ENCODE measurements around the gene LRRC26. TPM values are rescaled to one million over a fixed set of nuclear protein-coding genes. Genes with fewer than 3 reads are reported as not detected.
"Not testable (repeated sequence)": the region's sequence is repeated elsewhere in the genome, so short reads cannot be mapped to it uniquely, and the experiment has no call there.

The LRRC26 gene
- total RNA-seq, 2 donors from 2014 or later = not detected

- no peak for DNase-seq (ENCODE audit: low spot score)
- intact Hi-C loops (cut with DNase I) = no loop called here
These were observed 42.3 kb downstream of the LRRC26 start for GRCh38 chr9:137127301-137128157.

DNA sequence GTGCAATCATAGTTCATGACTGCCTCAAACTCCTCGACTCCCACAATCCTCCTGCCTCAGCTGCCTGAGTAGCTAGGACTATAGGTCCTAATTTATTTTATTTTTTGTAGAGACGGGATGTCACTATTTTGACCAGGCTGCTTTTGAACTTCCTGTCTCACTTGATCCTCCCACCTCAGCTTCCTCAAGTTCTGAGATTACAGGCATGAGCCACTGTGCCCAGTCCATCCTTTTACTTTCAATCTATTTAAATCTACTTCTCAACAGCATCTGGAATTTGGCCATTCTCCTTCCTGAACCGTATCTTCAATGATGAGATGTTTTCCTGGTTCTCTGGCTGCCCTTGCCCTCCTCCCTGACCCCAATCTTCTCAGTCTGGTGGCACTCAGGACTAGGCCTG, 43.1 kb downstream of the LRRC26 start:
- intact Hi-C loops (cut with DNase I) = no loop called here
- DNase-seq (ENCODE audit: low spot score) = no peak

- DNase-seq (ENCODE audit: low spot score); intact Hi-C loops (cut with DNase I): not testable (repeated sequence)
These were observed 45.8 kb downstream of the LRRC26 start for GRCh38 chr9:137123952-137124462.

- no peak for DNase-seq (ENCODE audit: low spot score)
- intact Hi-C loops (cut with DNase I) = no loop called here
These were observed 46.4 kb downstream of the LRRC26 start for GRCh38 chr9:137123468-137123837.

DNA sequence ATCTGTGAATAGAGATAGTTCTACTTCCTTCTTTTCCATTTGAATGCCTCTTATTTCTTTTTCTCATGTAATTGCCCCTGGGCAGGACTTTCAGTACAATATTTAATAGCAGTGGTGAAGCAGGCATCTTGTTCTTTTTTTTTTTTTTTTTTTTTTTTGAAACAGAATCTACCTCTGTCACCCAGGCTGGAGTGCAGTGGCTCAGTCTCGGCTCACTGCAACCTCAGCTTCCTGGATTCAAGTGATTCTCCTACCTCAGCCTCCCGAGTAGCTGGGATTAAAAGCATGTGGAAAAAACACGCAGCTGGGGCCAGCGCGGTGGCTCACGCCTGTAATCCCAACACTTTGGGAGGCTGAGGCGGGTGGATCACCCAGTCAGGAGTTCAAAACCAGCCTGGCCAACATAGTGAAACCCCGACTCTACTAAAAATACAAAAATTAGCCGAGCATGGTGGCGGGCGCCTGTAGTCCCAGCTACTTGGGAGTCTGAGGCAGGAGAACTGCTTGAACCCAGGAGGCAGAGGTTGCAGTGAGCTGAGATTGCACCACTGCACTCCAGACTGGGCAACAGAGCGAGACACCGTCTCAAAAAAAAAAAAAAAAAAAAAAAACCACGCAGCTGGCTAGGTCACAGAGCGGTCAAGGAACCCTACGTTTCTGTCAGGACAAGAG, 46.9 kb downstream of the LRRC26 start:
- DNase-seq (ENCODE audit: low spot score); intact Hi-C loops (cut with DNase I): not testable (repeated sequence)

DNA sequence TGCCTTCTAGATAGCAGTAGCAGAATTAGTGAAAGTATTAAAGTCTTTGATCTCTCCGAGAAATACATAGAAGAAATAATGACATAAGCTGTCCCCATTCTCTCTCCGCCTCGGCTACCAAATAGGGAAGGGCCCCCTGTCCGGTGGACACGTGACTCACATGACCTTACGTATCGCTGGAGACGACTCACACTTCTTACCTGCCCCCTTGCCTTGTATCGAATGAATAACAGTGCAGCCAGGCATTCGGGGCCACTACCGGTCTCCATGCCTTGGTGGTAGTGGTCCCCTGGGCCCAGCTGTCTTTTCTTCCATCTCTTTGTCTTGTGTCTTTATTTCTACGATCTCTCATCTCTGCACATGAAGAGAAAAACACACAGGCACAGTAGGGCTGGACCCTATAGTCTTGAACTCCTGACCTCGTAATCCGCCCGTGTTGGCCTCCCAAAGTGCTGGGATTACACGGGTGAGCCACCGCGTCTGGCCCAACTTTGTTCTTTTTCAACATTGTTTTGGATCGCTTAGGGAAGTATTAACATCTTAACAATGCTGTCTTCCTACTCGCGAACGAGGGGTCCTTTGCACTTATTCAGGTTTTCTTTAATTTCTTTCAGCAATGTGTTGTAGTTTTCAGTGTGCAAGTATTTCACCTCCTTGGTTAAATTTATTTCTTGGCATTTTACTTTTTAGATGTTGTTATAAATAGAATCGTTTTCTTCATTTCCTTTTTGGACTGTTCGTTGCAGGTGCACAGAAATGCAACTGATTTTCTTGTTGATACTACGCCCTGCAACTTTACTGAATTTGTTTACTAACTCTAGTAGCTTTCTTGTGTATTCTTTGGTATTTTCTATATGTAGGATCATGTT, 47.7 kb downstream of the LRRC26 start:
- not testable (repeated sequence) for DNase-seq (ENCODE audit: low spot score)
- intact Hi-C loops (cut with DNase I) = loop anchor here in 1 of 2 donors (2.0 kb wide), 1 partner anchor 103 kb away; the partner anchor contains the start of gene CYSRT1

Small RNAs within 50 kb of the gene (microRNA-seq; reads per million reads assigned to microRNA genes)
- 0 reads per million in 2 donors for gene MIR3621 (ENCODE audit: borderline microRNAs expressed in 2 of 2)

Other genes with a start within 250 kb of the LRRC26 start
- gene FBXW5, start 225.3 kb downstream of the LRRC26 start, total RNA-seq = 100 to 1,000 TPM in 1 of 2 donors, 10 to 100 TPM in 1; 95.0 to 100 TPM
- gene C8G, start 224.8 kb downstream of the LRRC26 start, total RNA-seq = 1 to 10 TPM; 1.4 TPM
- under 1 TPM; 0.62 to 0.88 TPM for gene LCN12, start 217.8 kb downstream of the LRRC26 start, total RNA-seq
- gene PTGDS, start 192.5 kb downstream of the LRRC26 start, total RNA-seq = 100 to 1,000 TPM; 475 to 547 TPM
- gene LCNL1, start 187.1 kb downstream of the LRRC26 start, total RNA-seq = 1 to 10 TPM; 2.0 to 2.4 TPM
- 10 to 100 TPM; 23.1 to 25.4 TPM for gene PAXX, start 177.6 kb downstream of the LRRC26 start, total RNA-seq
- gene CLIC3, start 173.5 kb downstream of the LRRC26 start, total RNA-seq = 1 to 10 TPM; 1.9 to 3.8 TPM
- gene ABCA2, start 141.8 kb downstream of the LRRC26 start, total RNA-seq = 10 to 100 TPM; 30.8 to 32.8 TPM
- gene FUT7, start 138.0 kb downstream of the LRRC26 start, total RNA-seq = under 1 TPM; 0.24 to 0.32 TPM
- 100 to 1,000 TPM; 129 to 133 TPM for gene NPDC1, start 123.9 kb downstream of the LRRC26 start, total RNA-seq
- 1 to 10 TPM in 1 of 2 donors, under 1 TPM in 1; 0.48 to 1.2 TPM for gene ENTPD2, start 116.0 kb downstream of the LRRC26 start, total RNA-seq
- gene SAPCD2, start 99.5 kb downstream of the LRRC26 start, total RNA-seq = under 1 TPM; 0.33 to 0.42 TPM
- 10 to 100 TPM; 15.2 to 20.5 TPM for gene UAP1L1, start 92.5 kb downstream of the LRRC26 start, total RNA-seq
- 10 to 100 TPM; 32.0 to 44.3 TPM for gene MAN1B1, start 83.1 kb downstream of the LRRC26 start, total RNA-seq
- gene DPP7, start 55.3 kb downstream of the LRRC26 start, total RNA-seq = 100 to 1,000 TPM; 108 to 128 TPM
- gene GRIN1, start 30.9 kb downstream of the LRRC26 start, total RNA-seq = not detected
- gene TMEM210, start 2.0 kb upstream of the LRRC26 start, total RNA-seq = not detected
- 10 to 100 TPM; 39.1 to 42.3 TPM for gene ANAPC2, start 18.5 kb upstream of the LRRC26 start, total RNA-seq
- 10 to 100 TPM; 40.4 to 44.6 TPM for gene SSNA1, start 18.6 kb upstream of the LRRC26 start, total RNA-seq
- gene TPRN, start 30.7 kb upstream of the LRRC26 start, total RNA-seq = 1 to 10 TPM; 4.2 to 8.8 TPM
- 10 to 100 TPM; 24.8 to 25.2 TPM for gene TMEM203, start 35.6 kb upstream of the LRRC26 start, total RNA-seq
- gene NDOR1, start 35.6 kb upstream of the LRRC26 start, total RNA-seq = 1 to 10 TPM; 6.7 to 8.1 TPM
- gene RNF208, start 52.2 kb upstream of the LRRC26 start, total RNA-seq = 1 to 10 TPM; 2.3 to 2.7 TPM
- gene CYSRT1, start 55.1 kb upstream of the LRRC26 start, total RNA-seq = under 1 TPM in 1 of 2 donors, not detected in 1; 0.32 TPM
- not detected for gene RNF224, start 57.5 kb upstream of the LRRC26 start, total RNA-seq
- gene SLC34A3, start 60.9 kb upstream of the LRRC26 start, total RNA-seq = not detected
- gene TUBB4B, start 71.2 kb upstream of the LRRC26 start, total RNA-seq = 100 to 1,000 TPM; 178 to 185 TPM
- not detected for gene STPG3, start 81.2 kb upstream of the LRRC26 start, total RNA-seq
- 10 to 100 TPM; 33.3 to 36.7 TPM for gene NELFB, start 85.3 kb upstream of the LRRC26 start, total RNA-seq
- gene TOR4A, start 107.7 kb upstream of the LRRC26 start, total RNA-seq = 1 to 10 TPM; 5.3 to 7.0 TPM
- 1 to 10 TPM; 5.6 to 9.0 TPM for gene NRARP, start 132.2 kb upstream of the LRRC26 start, total RNA-seq

Measured in posterior vena cava (tissue), 2 donors.